CD4-positive, alpha-beta T cell treated with Interleukin-17A for 1 hour (primary cell): ENCODE measurements around the gene CAMK2B.

Source experiments
- DNase-seq: peaks from one replicate; pipeline ENCODE4 v3.0.0-alpha.2; 2020

Gene CAMK2B

DNA sequence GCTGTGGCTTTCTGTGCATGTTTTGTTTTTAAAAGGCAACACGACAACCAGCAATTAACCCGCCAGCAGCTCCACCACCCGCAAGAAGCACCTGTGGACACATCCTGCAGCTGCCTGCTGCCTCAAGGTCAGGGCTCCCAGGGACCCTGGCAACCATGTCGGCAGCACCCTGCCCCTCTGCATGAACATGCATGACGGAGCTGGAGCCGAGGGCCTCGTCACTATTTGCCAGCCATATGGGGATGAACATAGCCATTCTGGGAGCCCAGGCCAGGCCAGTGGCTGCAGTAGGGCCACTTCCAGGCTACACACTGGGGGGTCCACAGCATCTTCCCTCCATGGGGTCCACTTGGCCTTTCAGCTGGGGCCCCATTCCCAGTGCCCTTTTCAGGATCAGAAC is 52.9 kb downstream of the CAMK2B start:
- no peak for DNase-seq

DNA sequence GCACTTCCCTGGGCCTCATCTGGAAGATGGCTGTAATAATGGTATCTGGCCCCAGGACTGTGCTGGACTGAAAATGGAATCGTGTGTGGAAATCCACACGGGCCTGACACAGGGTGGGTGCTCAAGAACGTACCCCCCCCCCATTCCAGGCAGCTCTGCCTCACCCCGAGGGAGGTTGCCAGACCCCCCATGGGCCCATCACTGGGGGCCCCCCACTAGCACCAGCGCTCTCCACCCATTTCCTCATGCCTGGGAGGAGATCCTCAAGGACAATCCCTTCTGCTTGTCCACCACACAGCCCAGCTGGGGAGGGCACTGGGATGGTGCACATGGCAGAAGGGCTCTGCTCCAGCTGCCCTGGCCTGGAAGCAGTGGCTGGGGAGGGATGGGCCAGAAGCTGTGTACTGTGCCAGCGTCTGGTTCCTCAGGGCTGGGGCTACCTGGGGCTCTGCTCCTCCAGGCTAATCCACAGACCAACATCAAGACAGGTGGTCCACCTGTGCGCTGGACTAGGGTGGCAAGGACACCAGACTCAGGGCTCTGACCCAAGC is 55.4 kb downstream of the CAMK2B start:
- no peak for DNase-seq

DNA sequence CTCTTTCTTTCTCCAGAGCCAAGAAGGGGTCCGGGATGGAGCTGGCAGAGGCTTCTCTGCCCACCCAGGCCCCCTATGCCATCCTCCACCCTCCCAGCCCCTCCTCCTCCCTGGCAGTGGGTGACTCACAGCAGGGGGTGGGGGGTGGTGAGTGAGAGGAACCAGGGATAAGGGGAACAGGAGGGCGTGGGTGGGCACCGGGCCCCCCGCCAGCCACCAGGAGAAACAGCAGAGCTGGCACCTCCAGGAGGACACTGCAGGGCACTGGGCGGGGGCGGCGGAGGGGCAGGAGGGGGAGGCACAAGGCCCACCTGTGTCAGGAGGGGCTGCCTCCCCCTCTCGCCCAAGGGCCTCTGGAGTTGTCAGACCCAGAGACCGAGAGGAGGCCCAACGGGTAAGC is 56.0 kb downstream of the CAMK2B start:
- no peak for DNase-seq

DNA sequence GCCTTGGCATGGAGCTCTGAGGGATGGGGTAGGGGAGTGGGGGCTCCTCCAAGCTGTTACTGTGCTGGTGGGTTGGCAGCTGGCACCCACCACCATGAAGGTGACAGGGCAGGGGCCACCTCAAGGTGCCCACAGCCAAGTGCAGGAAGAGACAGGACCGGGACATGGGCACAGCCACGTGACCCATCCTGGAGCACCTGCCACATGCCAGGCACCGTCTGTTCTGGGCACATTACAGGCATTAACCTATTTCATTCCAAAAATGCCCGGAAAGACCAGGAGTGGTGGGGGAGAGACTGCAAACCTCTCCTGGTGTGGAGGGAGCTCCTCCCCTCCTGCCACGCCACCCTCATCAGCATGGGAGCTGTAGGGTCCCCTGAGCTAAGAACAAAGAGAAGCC is 56.7 kb downstream of the CAMK2B start:
- DNase-seq, result no peak

DNA sequence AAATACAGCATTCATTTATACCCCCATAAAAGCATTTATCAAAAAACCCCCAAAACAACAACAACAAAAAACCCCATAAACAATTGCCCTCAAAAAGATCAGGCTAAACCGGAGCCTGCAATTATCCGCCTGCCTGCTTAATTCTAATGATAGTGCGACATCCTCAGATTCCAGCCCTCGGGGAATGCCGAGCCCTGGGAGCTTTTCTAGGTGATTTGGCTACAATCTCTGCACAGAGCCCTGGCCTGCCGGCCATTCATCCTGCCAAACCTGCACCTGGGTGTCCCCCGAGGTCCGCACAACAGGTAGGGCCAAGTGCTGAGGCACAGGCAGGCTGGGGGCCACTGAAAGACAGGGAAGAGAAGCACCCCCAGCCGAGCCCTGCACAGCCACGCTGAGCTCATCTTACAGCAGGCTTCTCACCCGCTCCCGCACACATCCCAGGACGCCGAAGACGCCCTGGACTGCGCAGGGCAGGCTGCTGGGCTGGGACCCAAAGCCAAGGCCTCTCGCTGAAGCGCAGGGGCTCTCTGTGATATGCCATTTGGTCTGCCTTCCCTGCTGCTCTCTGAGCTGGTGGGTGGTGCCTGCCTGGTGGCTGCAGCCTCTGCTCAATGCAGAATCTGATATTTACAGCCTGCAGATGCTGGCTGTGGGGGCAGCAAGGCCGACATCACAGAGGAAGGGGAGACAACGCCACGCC is 57.5 kb downstream of the CAMK2B start:
- DNase-seq, result no peak

DNA sequence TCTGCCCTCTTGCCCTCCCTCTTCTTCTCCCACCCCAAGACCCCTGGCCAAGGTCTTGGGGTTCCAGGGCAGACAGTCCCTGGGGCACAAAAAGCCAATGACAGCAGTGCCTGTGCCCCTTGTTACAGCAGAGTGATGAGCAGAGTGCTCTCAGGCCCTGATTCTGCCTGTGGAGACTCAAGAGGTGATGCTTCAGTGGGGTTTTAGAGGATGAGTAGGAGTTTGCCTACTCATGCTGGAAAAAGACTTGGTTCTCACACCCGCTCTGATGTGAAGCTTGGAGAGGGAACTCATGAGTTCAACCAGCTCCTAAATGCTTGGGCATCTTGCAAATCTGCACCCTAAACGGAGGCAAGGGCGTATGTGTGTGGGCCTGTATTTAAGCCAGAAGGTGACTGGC is 58.2 kb downstream of the CAMK2B start:
- DNase-seq, result no peak

DNA sequence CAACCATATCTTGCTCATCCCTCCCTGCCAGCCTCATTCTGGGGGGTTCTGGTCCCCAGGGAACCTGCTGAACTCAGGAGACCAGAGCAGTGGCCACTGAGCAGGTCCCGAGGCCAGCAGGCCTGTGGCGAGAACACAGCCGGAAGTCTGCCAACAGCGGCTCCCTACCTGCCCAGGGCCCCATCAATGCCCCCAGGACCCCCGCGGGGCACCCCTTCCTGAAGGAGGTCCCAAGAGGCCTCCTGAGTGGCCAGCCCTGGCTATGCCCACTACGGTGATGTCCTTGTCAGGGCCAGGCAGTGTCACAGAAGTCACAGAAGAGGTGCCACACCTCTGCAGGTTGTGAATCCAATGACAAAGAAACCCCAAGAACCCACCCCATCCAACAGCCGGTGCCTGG is 58.9 kb downstream of the CAMK2B start:
- DNase-seq, result no peak

DNA sequence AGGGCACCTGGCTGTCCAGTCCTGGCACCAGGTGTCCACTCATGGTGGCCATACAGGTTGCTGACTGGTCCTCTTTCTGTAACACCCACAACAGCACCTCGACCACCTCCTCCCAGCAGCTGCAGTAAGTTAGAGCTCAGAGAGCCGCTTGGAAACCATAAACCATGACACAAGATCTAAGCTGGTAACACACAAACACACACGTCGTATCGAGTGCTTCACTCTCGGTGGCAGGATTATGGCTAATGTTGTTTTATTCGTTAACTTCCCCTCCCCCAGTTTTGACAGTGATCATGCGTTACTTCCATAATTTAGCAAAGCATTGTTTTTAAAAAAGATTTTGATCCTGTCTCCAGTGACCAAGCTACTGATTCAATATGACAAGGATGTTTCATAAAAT is 59.7 kb downstream of the CAMK2B start:
- no peak for DNase-seq

DNA sequence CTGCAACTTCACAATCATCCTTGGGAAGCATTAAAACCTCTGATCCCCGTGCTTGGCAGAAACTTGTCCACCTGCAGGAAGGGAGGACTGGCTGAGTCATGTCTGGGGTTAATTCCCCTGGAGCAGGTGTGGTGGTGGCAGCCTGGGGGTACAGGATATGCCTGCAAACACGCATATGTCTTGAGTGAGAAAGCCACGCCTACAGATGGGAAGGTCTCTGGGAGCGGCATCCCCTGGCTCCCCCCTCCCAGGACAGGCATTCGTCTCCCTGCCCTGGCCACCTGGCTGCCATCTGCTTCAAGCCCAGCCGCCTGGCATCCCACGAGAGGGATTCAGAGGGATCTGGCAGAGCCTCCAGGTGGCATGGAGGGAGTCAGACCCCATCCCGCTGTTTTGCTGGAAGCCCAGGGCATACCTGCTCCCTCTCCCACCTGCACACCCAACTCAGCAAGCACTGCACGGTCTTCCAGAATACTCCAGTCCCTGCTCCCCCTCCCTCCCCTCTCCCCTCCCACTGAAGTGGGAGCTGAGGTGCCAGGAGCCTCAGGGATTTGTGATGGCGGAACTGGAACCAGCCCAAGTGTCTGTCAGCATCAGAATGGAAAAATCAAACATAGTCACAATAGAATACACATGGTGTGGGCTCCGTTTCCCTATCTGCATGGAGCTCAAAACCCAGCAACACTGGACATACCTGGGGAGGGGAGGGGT is 61.0 kb downstream of the CAMK2B start:
- no peak for DNase-seq

DNA sequence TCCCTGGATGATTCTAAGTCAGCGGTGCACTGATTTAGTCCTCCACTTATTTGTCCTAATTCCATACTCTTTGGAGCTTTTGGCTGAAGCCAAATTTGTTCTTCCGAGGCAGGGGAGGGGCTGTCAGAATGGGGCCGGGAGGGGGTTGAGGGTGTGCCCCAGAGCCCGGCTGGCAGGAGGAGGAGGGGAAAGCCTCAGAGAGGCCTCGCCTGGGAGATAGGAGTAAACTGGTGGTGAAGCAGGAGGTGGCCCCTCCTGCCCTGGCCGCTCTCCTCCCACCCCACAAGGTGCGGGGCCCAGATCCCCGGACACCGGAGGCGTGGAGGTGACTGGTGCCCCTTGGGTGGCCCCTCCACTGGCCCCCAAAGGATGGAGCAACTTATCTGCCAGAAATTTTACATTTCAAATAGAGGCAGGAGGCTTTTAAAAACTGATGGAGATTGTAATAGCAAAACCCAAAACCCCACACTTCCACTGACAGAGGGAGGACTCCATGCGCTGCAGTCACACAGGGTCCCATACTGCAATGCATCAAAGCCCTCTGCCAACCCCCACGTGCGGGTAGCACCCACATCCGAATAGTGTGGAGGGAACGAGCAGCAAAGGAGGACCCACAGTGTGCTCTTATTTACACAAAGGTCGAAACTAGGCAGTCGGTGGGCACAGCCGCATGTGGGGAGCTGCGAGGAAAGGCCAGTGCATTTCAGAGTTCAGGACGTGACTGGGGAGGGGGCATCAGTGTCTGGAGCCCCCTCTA is 61.9 kb downstream of the CAMK2B start:
- DNase-seq, result no peak

DNA sequence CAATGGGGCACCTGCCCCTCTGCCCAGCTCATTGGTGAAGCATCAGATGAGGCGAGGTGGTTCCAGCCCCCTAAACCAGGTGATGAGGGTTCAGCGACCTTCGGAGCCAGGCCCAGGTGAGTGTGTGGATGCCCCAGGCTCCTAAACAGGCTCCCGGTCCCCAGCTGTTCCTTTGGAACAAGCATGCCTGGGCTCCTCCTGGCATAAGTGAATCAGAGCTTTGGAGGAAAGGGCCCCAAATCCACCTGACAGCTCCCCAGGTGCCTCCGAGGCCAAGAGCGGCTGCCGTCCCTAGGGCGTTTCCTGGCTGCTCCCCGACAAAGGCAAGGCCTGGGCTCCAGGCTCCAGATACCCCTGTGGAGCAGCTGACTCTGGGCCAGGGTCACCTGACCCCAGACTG is 63.4 kb downstream of the CAMK2B start:
- DNase-seq, result no peak

DNA sequence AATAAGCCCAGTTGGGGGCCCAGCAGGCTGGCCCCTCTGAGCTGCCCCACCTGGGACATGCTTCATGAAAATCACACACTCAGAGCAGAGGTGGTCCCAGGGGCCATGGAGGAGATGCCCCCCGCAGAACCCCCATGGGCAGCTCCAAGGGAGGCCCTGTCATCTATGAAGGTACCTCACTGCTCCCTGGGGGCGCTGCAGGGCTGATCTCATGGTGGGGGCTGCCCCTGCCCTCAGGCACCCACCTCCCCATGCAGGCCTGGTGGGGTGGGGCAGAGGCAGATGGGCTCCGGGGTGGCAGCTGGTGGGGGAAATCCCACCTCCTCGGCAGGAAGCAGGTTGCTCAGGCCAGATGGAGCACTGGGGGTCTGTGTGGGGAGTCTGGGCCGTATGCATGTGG is 64.2 kb downstream of the CAMK2B start:
- DNase-seq, result no peak

DNA sequence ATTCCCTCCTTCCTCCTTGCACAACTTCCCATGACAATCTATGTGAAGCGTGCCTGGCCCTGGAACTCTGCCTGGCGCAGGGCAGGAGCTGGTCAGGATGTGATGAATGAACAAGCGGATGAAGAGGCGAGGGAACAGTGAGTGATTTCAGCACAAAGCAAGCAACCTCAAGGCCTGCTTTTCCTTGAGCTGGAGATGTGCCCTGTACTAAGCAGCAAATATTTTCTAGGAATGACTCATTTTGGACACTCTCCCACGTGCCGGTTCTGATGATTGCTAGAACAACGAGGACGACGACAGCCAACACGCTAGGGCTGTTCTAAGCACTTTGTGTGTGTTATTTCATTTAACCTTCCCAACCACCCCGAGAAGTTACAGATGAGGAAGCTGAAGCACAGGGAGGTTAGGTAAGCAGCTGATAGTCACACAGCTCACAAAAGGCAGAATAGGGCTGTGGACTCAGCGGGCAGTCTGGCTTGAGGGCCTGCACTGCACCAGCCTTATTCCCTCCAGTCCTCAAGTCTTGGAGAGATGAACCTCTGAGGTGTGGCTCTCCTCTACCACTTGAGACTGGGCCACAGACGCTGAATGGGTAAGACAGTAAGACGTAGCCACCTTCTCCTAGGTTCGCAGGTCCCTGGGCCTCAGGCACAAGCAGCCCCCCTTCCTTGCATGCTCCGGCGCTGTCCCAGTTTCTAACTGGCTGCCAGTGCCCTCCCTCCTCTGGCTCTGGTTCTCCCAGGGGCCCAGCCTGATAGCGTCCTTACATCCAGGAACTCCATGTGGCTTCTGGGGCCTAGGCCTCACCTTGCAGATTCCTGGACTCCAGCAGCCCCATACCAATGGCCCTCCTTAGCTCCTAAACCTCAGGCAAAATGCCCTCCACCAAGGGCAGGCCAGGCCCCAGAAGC is 65.6 kb downstream of the CAMK2B start:
- no peak for DNase-seq

DNA sequence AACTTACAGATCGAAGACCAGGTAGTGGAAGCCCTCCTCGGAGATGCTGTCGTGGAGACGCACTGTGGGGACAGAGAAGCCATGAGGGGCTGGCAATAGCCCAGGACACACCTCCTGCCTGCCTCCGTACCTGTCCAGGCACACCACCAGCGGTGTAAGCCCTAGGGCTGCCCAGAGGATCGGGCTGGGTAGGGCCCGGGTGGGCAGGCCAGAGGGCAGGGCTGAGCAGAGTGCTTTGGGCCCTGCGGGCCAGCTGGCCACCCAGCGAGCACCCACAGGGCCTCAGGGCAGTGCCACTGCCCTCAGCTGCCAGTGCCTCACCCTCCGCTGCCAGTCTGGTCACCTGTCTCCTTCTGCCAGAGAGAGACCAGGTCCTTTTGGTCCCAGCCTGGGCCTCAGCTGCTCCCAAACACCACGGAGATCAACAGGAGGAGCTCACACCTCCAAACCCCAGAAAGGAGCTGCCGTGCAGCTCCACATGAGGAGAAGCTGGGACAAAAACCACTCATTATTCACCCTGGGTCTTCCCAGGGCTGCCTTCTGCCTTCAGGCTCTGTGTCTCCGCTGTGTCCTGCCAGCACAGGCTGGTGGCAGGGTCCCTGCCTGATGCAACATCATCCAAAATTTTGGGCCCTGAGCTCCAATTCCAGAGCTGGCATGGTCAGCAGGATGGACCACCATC is 66.4 kb downstream of the CAMK2B start:
- no peak for DNase-seq

DNA sequence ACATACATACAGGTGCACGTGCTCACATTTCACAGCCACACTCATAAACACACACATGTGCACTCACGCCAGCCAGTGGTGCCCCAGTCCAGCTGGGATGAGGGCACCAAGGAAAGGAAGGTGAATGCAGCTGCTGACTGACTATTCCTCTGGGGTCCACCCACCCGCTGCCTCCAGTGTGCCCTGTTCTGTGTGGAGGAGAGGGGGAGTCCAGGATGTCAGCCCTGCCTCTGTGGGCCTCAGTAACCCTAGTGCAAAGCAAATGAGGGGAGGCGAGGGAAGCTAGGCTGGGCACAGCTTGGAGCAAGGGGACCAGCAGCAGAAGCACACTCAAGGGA is 67.0 kb downstream of the CAMK2B start:
- no peak for DNase-seq

DNA sequence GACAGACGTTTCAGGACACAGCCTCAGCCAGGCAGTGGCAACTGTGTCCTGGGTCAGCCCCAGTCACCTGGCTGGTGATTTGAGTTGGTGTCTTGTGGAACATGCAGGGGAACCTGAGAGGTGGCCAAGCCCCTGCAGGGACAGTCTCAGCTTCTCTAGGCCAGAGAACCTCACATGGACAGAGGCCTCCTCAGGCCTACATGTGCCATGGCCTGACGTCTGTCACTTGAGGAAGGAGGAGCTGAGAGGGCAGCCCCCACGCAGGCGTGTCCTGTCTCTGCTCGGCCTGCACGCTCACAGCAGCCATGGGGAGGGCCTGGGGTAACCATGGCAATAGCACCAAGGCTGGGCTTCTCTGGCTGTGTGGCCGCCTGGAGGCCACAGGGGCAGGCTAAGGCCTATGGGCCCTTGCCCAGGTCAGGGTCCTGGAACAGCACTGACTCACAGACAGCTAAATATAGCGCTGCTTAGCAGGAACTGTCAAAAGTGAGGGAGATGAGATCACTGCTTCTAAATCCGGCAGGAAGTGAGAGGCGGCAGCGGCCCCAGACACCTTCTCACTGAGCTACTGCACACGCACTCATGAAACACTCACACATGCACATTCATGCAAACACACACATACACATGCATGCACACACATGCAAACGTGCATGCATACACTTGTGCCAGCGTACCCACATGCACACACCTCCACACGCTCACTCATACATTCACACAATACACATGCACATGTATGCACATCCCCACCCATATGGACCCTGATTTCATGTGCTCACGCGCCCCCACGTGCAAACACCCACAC is 67.6 kb downstream of the CAMK2B start:
- DNase-seq, result peak; percentile 69

DNA sequence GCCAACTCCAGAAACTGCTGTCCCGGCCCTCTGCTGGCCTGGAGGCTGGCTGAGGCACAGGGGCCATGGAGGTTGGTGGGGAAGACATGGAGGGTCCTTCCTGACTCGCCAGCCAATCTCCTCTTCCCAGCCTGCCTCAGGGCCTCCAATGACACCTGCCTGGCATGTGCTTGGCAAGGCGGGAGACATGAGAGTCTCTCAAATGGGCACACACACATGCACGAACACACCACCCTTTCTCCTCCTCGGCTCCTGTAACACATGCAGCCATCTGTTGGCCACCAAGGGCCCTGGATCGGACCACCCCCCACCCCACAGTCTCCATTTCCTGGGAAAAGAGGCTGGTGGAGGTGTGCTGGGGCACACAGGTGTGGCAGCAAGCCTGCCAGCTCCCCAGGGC is 68.2 kb downstream of the CAMK2B start:
- no peak for DNase-seq

DNA sequence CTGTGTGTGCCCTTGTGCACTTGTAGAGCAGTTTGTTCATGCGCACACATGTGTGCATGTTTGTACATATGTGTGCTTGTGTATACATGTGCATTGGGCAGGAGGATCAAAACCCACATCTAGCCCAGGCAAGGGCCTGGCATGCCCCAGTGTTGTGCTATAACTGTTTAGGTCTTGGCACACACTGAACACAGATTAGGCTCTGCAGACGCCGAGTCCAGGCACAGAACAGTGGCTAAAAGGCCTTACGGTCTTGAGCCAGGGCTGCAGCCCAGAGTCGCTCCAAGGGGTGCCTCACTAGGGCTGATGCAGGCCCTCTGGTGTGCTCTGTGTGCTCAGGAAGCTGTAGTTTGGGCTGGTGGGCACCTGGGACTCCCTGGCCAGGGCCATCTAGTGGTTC is 68.9 kb downstream of the CAMK2B start:
- no peak for DNase-seq

DNA sequence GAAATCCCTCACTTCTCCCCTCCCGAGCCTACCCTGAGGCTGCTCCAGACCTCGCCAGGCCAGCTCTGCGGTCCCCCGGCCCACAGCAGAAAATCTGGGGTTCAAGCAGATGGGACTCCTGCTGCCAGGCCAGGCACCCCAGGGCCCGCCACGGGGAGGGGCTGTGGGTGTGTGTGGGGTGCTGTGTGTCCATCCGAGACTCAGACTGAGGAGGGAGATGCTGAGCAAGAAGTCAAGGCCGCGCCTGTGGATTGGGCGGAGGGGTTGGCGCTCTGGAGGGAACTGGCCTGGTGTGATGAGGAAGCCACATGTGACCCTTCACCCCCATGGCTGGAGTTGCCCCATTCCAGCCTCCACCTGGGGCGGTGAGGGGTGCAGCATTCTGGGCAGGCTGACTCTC is 73.5 kb downstream of the CAMK2B start:
- no peak for DNase-seq

DNA sequence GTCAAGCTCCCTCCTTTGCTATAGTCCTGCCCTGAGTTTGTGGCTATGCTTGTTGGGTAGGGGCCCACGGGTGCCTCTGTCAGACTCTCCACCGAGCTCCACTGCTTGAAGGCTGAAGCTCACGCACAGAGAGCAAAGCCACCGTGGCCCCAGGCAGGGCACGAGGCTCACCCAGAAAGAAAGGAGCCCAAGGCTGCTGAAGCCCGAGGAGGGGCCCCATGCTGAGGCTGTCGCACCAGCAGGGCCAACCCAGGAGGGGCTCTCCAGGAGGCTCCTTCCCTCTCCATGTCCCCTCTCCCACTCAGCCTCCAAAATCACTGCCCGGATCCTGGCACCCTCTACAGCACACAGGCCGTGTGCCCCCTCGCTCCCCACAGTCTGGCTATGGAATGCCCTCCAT is 74.1 kb downstream of the CAMK2B start:
- DNase-seq, result no peak

DNA sequence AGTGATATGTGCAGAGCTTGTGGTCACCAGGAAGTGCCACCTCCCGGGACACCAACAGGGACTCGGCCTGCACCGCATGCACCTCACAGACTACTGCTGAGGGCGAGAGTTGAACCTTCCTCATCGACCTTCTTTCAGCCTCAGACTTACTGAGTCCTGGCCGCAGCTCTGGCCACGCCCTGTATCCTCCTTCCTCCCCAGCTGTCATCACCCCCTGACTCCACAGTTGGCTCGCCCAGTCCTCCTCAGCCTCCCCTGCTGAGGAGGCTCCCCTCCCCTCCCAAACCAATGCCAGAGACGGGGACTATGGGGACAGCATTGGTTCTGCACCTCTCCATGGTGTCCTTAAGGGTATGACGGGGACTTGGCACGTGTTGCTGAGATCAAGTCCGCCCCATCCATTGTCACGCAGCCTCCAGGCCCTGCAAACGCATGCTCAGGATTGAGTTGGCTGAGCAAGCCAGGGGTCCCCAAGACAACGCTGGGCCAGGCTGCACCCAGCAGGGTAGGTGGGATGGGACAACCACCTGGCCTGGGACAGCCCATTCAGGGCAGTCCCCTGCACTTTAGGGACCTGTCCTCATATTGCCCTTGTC is 75.7 kb downstream of the CAMK2B start:
- DNase-seq, result no peak
